ENCODE data around the gene IER2. TPM values are rescaled to one million over a fixed set of nuclear protein-coding genes. Genes with fewer than 3 reads are reported as not detected.

The IER2 gene
- total and polyA plus RNA-seq, 12 donors = 7.4 to 121 (median 61.8) TPM

- intact Hi-C loops (cut with DNase I) = no loop called here
- H3K27ac ChIP-seq = no peak overlapping the region
- H3K36me3 ChIP-seq (replicated peaks in 1 of 2) = peaks cover 0 to 37% of the 10 kb centered on the region in 2 donors
- no peak for TF ChIP-seq POLR2A (IDR thresholded peaks at IDR 0.05)
- TF ChIP-seq, protein P1, sequence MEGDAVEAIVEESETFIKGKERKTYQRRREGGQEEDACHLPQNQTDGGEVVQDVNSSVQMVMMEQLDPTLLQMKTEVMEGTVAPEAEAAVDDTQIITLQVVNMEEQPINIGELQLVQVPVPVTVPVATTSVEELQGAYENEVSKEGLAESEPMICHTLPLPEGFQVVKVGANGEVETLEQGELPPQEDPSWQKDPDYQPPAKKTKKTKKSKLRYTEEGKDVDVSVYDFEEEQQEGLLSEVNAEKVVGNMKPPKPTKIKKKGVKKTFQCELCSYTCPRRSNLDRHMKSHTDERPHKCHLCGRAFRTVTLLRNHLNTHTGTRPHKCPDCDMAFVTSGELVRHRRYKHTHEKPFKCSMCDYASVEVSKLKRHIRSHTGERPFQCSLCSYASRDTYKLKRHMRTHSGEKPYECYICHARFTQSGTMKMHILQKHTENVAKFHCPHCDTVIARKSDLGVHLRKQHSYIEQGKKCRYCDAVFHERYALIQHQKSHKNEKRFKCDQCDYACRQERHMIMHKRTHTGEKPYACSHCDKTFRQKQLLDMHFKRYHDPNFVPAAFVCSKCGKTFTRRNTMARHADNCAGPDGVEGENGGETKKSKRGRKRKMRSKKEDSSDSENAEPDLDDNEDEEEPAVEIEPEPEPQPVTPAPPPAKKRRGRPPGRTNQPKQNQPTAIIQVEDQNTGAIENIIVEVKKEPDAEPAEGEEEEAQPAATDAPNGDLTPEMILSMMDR (IDR thresholded peaks at IDR 0.05) = no peak
- no peaks in the 10 kb centered on the region for H3K27me3 ChIP-seq
- H3K4me1 ChIP-seq (replicated peaks in 1 of 2) = no peaks in the 10 kb centered on the region
- 92 to 94% (median 94%) methylated on average over 34 to 60 of the region's 60 CpGs for WGBS, 4 donors
- H3K4me3 ChIP-seq = no peak overlapping the region
- no peak for DNase-seq
- no peaks in the 10 kb centered on the region for H3K9me3 ChIP-seq (replicated peaks in 1 of 3)
These were observed 14.8 kb upstream of the IER2 start for GRCh38 chr19:13135068-13136062.

DNA sequence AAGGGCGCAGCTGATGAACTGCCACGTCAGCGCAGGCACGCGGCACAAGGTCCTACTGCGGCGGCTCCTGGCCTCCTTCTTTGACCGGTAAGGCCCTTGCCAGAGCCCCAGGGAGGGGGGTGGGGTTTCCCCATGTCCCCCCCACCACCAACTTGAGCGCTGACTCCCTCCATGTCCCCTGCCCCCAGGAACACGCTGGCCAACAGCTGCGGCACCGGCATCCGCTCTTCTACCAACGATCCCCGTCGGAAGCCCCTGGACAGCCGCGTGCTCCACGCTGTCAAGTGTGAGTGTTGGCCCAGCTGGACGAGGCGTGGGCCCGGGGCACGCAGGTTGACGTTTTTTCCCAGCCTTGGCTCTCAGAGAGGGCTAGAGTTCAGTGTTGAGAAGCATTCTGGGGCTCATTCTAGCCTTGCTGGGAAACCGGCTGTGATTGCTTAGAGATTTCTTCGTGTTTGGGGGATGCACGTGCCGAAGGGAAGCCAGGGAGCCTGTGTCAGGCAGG lies 12.9 kb upstream of the IER2 start:
- TF ChIP-seq POLR2A (IDR thresholded peaks at IDR 0.05) = no peak
- TF ChIP-seq, protein P1 (IDR thresholded peaks at IDR 0.05) = no peak
- Histone ChIP-seq H3K4me3 (no peak overlapping the region), H3K27ac (no peak overlapping the region), H3K4me1 (replicated peaks in 1 of 2) (no peaks in the 10 kb centered on the region), H3K36me3 (replicated peaks in 1 of 2) (peaks cover 0 to 37% of the 10 kb centered on the region in 2 donors), H3K27me3 (no peaks in the 10 kb centered on the region), H3K9me3 (replicated peaks in 1 of 3) (no peaks in the 10 kb centered on the region)
- WGBS, 4 donors = 92 to 95% (median 94%) methylated on average over 24 to 28 of the region's 28 CpGs
- intact Hi-C loops (cut with DNase I) = no loop called here
- DNase-seq = no peak

DNA sequence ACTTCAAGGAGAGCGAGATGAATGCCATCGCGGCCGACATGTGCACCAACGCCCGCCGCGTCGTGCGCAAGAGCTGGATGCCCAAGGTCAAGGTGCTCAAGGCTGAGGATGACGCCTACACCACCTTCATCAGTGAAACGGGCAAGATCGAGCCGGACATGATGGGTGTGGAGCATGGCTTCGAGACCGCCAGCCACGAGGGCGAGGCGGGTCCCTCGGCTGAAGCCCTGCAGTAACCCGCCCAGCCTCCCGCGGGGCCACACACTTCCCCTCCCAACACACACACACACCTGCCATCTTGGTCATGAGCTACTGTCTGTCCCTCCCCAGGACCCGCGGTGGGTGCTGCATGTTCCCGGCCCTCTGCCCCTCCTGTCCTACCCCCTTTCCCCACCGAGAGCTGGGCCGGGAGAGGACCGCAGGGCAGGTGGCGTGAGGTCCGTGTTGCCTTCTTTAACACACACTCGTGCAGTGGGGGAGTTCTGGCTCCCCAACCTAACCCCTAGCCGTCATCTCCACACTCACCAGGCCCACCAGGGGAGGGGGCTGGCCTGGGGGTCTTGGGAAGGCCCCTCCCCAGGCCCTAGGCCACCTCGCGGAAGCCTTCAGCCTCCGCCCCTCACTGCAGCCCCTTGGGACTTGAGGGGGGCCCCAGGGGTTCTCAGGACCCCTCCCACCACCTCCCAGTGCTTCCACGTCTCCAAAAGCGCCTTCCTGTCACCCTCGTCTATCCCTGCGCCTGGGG lies 11.9 kb upstream of the IER2 start:
- H3K27ac ChIP-seq = no peak overlapping the region
- H3K9me3 ChIP-seq (replicated peaks in 1 of 3) = no peaks in the 10 kb centered on the region
- no peaks in the 10 kb centered on the region for H3K4me1 ChIP-seq (replicated peaks in 1 of 2)
- no peak overlapping the region for H3K4me3 ChIP-seq
- no peak for TF ChIP-seq POLR2A (IDR thresholded peaks at IDR 0.05)
- TF ChIP-seq, protein P1 (IDR thresholded peaks at IDR 0.05) = no peak
- no peaks in the 10 kb centered on the region for H3K27me3 ChIP-seq
- 82 to 86% (median 85%) methylated on average over 19 to 40 of the region's 40 CpGs for WGBS, 4 donors
- intact Hi-C loops (cut with DNase I) = no loop called here
- DNase-seq = no peak
- peaks cover 0 to 37% of the 10 kb centered on the region in 2 donors for H3K36me3 ChIP-seq (replicated peaks in 1 of 2)

GRCh38 chr19:13138916-13139198 lies 11.4 kb upstream of the IER2 start:
- H3K4me3 ChIP-seq = no peak overlapping the region
- no peaks in the 10 kb centered on the region for H3K27me3 ChIP-seq
- H3K36me3 ChIP-seq (replicated peaks in 1 of 2) = peaks cover 0 to 40% of the 10 kb centered on the region in 2 donors
- no peak for DNase-seq
- H3K9me3 ChIP-seq (replicated peaks in 1 of 3) = no peaks in the 10 kb centered on the region
- TF ChIP-seq, protein P1 (IDR thresholded peaks at IDR 0.05) = no peak
- TF ChIP-seq POLR2A (IDR thresholded peaks at IDR 0.05) = no peak
- H3K4me1 ChIP-seq (replicated peaks in 1 of 2) = no peaks in the 10 kb centered on the region
- 71 to 90% (median 86%) methylated on average over 6 to 10 of the region's 10 CpGs for WGBS, 4 donors
- H3K27ac ChIP-seq = no peak overlapping the region
- intact Hi-C loops (cut with DNase I) = no loop called here

Data from adrenal gland (tissue), 12 donors.